ENCODE results near the gene MRGPRF. TPM values are rescaled to one million over a fixed set of nuclear protein-coding genes. Genes with fewer than 3 reads are reported as not detected.

Gene MRGPRF, protein sequence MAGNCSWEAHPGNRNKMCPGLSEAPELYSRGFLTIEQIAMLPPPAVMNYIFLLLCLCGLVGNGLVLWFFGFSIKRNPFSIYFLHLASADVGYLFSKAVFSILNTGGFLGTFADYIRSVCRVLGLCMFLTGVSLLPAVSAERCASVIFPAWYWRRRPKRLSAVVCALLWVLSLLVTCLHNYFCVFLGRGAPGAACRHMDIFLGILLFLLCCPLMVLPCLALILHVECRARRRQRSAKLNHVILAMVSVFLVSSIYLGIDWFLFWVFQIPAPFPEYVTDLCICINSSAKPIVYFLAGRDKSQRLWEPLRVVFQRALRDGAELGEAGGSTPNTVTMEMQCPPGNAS
- 0.18 and 0.19 TPM in 2 replicates for polyA plus RNA-seq (2012; rRNA removed)
- polyA plus RNA-seq (2012; cell fraction: cytosol; rRNA removed): 0.08 and 0.12 TPM in 2 replicates
- polyA plus RNA-seq (2012; cell fraction: nucleus; rRNA removed): 0.21 and 0.39 TPM in 2 replicates

DNA sequence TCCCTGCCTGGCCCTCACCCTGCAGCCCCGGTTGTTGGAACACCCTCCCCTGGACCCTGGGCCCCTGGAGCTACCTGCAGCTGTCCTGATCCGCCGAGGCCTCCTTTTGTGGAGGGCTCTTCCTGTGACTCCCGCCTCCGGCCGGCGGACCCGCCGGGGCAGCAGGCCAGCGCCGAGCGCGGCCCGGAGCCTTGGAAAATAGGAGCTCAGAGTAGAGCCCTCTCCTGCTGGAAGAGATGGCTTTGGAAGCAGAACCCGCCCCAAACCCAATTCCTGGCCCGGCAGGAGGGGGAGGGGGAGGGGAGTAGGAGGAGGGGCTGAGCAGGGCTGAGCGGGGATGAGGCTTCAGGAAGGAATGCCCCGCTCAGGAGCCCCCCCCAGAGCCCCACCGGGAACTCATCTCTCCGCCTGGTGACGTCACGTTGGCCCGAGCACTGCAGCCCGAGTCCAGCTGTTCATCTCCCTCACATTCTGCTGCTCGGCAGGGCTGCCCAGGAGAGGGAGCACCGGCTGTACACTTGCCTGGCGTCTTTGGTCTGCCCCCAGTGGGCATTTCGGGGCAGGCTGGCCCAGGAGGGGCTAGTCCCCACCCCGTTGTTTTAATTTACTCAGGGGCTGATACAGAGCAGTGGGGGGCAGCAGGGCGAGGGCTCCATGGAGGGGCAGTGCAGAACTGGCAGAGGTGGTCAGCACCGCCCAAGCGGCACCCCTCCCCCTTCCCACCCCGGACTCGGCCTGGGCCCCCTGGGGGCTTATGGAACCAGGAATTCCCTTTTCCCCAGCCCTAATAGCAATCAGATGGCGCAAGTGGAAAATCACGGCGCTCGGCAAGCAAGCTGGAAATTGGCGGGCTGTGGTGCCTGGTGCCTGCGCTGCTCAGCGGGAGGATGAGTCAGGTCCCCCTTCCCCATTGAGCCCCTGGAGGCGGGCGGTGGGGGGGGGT, at the start of gene MRGPRF:
MRGPRF (minus strand) TSS at position 238 of the 943 bp plus-strand sequence. CDS start 3,345 bp downstream, outside the sequence.
- Histone ChIP-seq H3K9me3 (no peaks in the 10 kb centered on the region), H3K4me1 (ENCODE audit: control insufficient read depth in 1 of 2, insufficient read depth in 2 of 2, low read depth in 1 of 2, low read length in 1 of 2) (peaks cover 23 to 48% of the 10 kb centered on the region in 2 experiments; a peak in 3 of 4 replicates), H3K36me3 (replicated peaks in 1 of 2; ENCODE audit: control insufficient read depth in 1 of 2, insufficient read depth in 2 of 2, low read length in 1 of 2) (no peaks in the 10 kb centered on the region), H3K79me2 (ENCODE audit: insufficient read depth) (no peaks in the 10 kb centered on the region), H3K27ac (ENCODE audit: low read depth in 2 of 2, low read length in 1 of 2) (peak within 1 kb of the TSS in 1 of 2 experiments; percentile 14; a peak in 1 of 4 replicates), H3K4me3 (ENCODE audit: low read depth in 2 of 2, low read length in 1 of 2) (peak within 1 kb of the TSS in 1 of 2 experiments; percentile 24; a peak in 2 of 4 replicates), H3F3A (replicated peaks; ENCODE audit: insufficient read depth) (no peaks in the 10 kb centered on the region), H4K20me1 (ENCODE audit: insufficient read depth) (no peaks in the 10 kb centered on the region), H3K9ac (no peak within 1 kb of the TSS), H3K27me3 (ENCODE audit: insufficient read depth) (no peaks in the 10 kb centered on the region), H2AFZ (ENCODE audit: low read depth) (no peak within 1 kb of the TSS), H3K9me2 (no peaks in the 10 kb centered on the region), H3K4me2 (peak within 1 kb of the TSS; percentile 65; the same call in 1 of the 2 replicates)
- WGBS (ENCODE audit: low lambda C conversion rate): 59% methylated on average over 8 of the region's 43 CpGs
- DNase-seq: peak; percentile 89
- ChIA-PET POLR2A (no interaction called here), CTCF (interaction anchor here (0.6 to 4.6 kb wide), 11 partner anchors 9 to 559 kb away, joined by 3 to 26 read pairs (median 3); no protein-coding TSS in a partner anchor)
- TF ChIP-seq, protein P1, sequence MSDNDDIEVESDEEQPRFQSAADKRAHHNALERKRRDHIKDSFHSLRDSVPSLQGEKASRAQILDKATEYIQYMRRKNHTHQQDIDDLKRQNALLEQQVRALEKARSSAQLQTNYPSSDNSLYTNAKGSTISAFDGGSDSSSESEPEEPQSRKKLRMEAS (IDR thresholded peaks at IDR 0.05; ENCODE audit: low read depth): no peak
- TF ChIP-seq, protein P2, sequence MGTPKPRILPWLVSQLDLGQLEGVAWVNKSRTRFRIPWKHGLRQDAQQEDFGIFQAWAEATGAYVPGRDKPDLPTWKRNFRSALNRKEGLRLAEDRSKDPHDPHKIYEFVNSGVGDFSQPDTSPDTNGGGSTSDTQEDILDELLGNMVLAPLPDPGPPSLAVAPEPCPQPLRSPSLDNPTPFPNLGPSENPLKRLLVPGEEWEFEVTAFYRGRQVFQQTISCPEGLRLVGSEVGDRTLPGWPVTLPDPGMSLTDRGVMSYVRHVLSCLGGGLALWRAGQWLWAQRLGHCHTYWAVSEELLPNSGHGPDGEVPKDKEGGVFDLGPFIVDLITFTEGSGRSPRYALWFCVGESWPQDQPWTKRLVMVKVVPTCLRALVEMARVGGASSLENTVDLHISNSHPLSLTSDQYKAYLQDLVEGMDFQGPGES (IDR thresholded peaks at IDR 0.05; ENCODE audit: low read depth, low read length): no peak
- TF ChIP-seq, protein P3, sequence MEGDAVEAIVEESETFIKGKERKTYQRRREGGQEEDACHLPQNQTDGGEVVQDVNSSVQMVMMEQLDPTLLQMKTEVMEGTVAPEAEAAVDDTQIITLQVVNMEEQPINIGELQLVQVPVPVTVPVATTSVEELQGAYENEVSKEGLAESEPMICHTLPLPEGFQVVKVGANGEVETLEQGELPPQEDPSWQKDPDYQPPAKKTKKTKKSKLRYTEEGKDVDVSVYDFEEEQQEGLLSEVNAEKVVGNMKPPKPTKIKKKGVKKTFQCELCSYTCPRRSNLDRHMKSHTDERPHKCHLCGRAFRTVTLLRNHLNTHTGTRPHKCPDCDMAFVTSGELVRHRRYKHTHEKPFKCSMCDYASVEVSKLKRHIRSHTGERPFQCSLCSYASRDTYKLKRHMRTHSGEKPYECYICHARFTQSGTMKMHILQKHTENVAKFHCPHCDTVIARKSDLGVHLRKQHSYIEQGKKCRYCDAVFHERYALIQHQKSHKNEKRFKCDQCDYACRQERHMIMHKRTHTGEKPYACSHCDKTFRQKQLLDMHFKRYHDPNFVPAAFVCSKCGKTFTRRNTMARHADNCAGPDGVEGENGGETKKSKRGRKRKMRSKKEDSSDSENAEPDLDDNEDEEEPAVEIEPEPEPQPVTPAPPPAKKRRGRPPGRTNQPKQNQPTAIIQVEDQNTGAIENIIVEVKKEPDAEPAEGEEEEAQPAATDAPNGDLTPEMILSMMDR (IDR thresholded peaks at IDR 0.05): peak; percentile 52
- TF ChIP-seq TEAD4 (IDR thresholded peaks at IDR 0.05; ENCODE audit: borderline replicate concordance, insufficient read depth) (no peak), NFIC (IDR thresholded peaks at IDR 0.05; ENCODE audit: borderline replicate concordance) (no peak), RCOR1 (IDR thresholded peaks at IDR 0.05; ENCODE audit: low read length) (no peak), SMC3 (IDR thresholded peaks at IDR 0.05; ENCODE audit: low read depth, low read length) (peak; percentile 30; the same call in 1 of the 2 replicates), ELF1 (IDR thresholded peaks at IDR 0.05) (no peak), RFX5 (IDR thresholded peaks at IDR 0.05; ENCODE audit: low read length) (no peak), FOXJ3 (CRISPR knock-in tag; IDR thresholded peaks at IDR 0.05) (no peak)
- TF ChIP-seq, protein P4, sequence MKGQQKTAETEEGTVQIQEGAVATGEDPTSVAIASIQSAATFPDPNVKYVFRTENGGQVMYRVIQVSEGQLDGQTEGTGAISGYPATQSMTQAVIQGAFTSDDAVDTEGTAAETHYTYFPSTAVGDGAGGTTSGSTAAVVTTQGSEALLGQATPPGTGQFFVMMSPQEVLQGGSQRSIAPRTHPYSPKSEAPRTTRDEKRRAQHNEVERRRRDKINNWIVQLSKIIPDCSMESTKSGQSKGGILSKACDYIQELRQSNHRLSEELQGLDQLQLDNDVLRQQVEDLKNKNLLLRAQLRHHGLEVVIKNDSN (IDR thresholded peaks at IDR 0.05; ENCODE audit: borderline replicate concordance, low read depth): no peak

All from SK-N-SH (cell line).